HG03354 (cell line): ENCODE results near the gene FGF18.
"Not testable (repeated sequence)": the region's sequence is repeated elsewhere in the genome, so short reads cannot be mapped to it uniquely, and the experiment has no call there.

Experiments used
- ATAC-seq: cut with Tn5 transposase; IDR thresholded peaks from one replicate; pipeline ENCODE4 v1.9.1; 2021; ENCODE audit warnings: mild to moderate bottlenecking; ENCODE audit not compliant: unreplicated experiment, poor library complexity, severe bottlenecking

The FGF18 gene

GRCh38 chr5:171418982-171419687 lies at the start of gene FGF18:
FGF18 (plus strand) TSS chr5:171419647; CDS start chr5:171420200, 553 bp downstream.
- ATAC-seq: peak; percentile 51

GRCh38 chr5:171369898-171370297 lies 49.5 kb upstream of the FGF18 start:
- no peak for ATAC-seq

- not testable (repeated sequence) for ATAC-seq
Observed at GRCh38 chr5:171370881-171371280, 48.6 kb upstream of the FGF18 start.

- ATAC-seq: no peak
Observed at GRCh38 chr5:171371326-171371725, 48.1 kb upstream of the FGF18 start.

- ATAC-seq: no peak
Observed at GRCh38 chr5:171379961-171380360, 39.5 kb upstream of the FGF18 start.

GRCh38 chr5:171384416-171384815 lies 35.0 kb upstream of the FGF18 start:
- not testable (repeated sequence) for ATAC-seq

- not testable (repeated sequence) for ATAC-seq
Observed at GRCh38 chr5:171384999-171385398, 34.4 kb upstream of the FGF18 start.

GRCh38 chr5:171386006-171386671 lies 33.3 kb upstream of the FGF18 start:
- no peak for ATAC-seq

- peak; percentile 2 for ATAC-seq
Observed at GRCh38 chr5:171386861-171387344, 32.5 kb upstream of the FGF18 start.

- ATAC-seq: peak; percentile 82
Observed at GRCh38 chr5:171387345-171387969, 32.0 kb upstream of the FGF18 start, which contains the start of gene NPM1. NPM1 (plus strand) TSS chr5:171387849; CDS start chr5:171387949, 100 bp downstream.

GRCh38 chr5:171387970-171388815 lies 31.3 kb upstream of the FGF18 start:
- peak; percentile 47 for ATAC-seq

GRCh38 chr5:171388816-171389168 lies 30.7 kb upstream of the FGF18 start:
- no peak for ATAC-seq

GRCh38 chr5:171390883-171391677 lies 28.4 kb upstream of the FGF18 start:
- ATAC-seq: no peak

- no peak for ATAC-seq
Observed at GRCh38 chr5:171391996-171392577, 27.4 kb upstream of the FGF18 start.

GRCh38 chr5:171392585-171393159 lies 26.8 kb upstream of the FGF18 start:
- no peak for ATAC-seq

- ATAC-seq: no peak
Observed at GRCh38 chr5:171395042-171395441, 24.4 kb upstream of the FGF18 start.

- not testable (repeated sequence) for ATAC-seq
Observed at GRCh38 chr5:171396583-171396982, 22.9 kb upstream of the FGF18 start.

- no peak for ATAC-seq
Observed at GRCh38 chr5:171397190-171397589, 22.3 kb upstream of the FGF18 start.
